GM23338 (cell line): ENCODE results near the gene RIC3. TPM values are rescaled to one million over a fixed set of nuclear protein-coding genes. Genes with fewer than 3 reads are reported as not detected.

Experiments
- ATAC-seq: fragments of 200-7000 bp; cut with Tn5 transposase; 3 replicates; pipeline ENCODE4 v1.9.1; 2020
- DNase-seq: peaks from one replicate; pipeline ENCODE4 v3.0.0-alpha.2; 2015; ENCODE audit warnings: low spot score
- H2AFZ ChIP-seq: fragments of 200-600 bp; sonication (generic); 2 replicates; pipeline ENCODE4 v1.8.0; 2016; ENCODE audit warnings: antibody characterized with exemption, mild to moderate bottlenecking, moderate library complexity
- H3F3A ChIP-seq: fragments of 200-600 bp; sonication (generic); replicated peaks from 2 replicates; pipeline ENCODE4 v1.8.0; 2017; ENCODE audit warnings: antibody characterized with exemption, mixed run types, low read depth
- H3K27ac ChIP-seq: fragments of 200-600 bp; sonication (generic); 2 replicates; pipeline ENCODE4 v1.6.1; 2016; ENCODE audit warnings: low read depth
- H3K27me3 ChIP-seq: fragments of 200-600 bp; sonication (generic); 2 replicates; pipeline ENCODE4 v1.8.0; 2016; ENCODE audit warnings: mild to moderate bottlenecking, mixed run types, moderate library complexity; ENCODE audit not compliant: insufficient read depth
- H3K36me3 ChIP-seq: fragments of 200-600 bp; sonication (generic); 2 replicates; pipeline ENCODE4 v1.8.0; 2016; ENCODE audit warnings: mild to moderate bottlenecking; ENCODE audit not compliant: insufficient read depth
- H3K4me1 ChIP-seq: fragments of 200-600 bp; sonication (generic); 2 replicates; pipeline ENCODE4 v1.8.0; 2016; ENCODE audit warnings: mild to moderate bottlenecking, moderate library complexity; ENCODE audit not compliant: insufficient read depth
- H3K4me2 ChIP-seq: fragments of 200-600 bp; sonication (generic); 2 replicates; pipeline ENCODE4 v1.7.1; 2017; ENCODE audit warnings: mixed run types
- H3K4me3 ChIP-seq: fragments of 200-600 bp; sonication (generic); 2 replicates; pipeline ENCODE4 v1.6.1; 2016; ENCODE audit warnings: mixed run types
- H3K79me2 ChIP-seq: fragments of 200-600 bp; sonication (generic); replicated peaks from 2 replicates; pipeline ENCODE4 v1.8.0; 2017; ENCODE audit warnings: mild to moderate bottlenecking; ENCODE audit not compliant: insufficient read depth
- H3K9me2 ChIP-seq: fragments of 200-600 bp; sonication (generic); 2 replicates; pipeline ENCODE4 v1.8.0; 2017; ENCODE audit not compliant: insufficient read depth
- H4K20me1 ChIP-seq: fragments of 200-600 bp; sonication (generic); replicated peaks from 2 replicates; pipeline ENCODE4 v1.8.0; 2017; ENCODE audit warnings: mild to moderate bottlenecking; ENCODE audit not compliant: insufficient read depth
- H3K27ac Mint-ChIP-seq: 2 replicates; pipeline ENCODE4 v1.8.0; 2020; ENCODE audit warnings: inconsistent platforms, mild to moderate bottlenecking, moderate library complexity, mixed read lengths
- H3K27me3 Mint-ChIP-seq: 3 replicates; pipeline ENCODE4 v1.8.0; 2022; ENCODE audit warnings: low read depth, mild to moderate bottlenecking, moderate library complexity, mixed read lengths, inconsistent platforms; ENCODE audit not compliant: insufficient read depth, poor library complexity
- H3K36me3 Mint-ChIP-seq: 3 replicates; pipeline ENCODE4 v1.8.0; 2021; ENCODE audit warnings: low read depth, mild to moderate bottlenecking, inconsistent platforms, moderate library complexity, mixed read lengths
- H3K4me1 Mint-ChIP-seq: 3 replicates; pipeline ENCODE4 v1.8.0; 2020; ENCODE audit warnings: mild to moderate bottlenecking, inconsistent platforms, mixed read lengths
- H3K4me3 Mint-ChIP-seq: 3 replicates; pipeline ENCODE4 v1.8.0; 2021; ENCODE audit warnings: moderate library complexity, mild to moderate bottlenecking, inconsistent platforms, mixed read lengths
- H3K9me3 Mint-ChIP-seq: 3 replicates; pipeline ENCODE4 v1.8.0; 2020; ENCODE audit warnings: moderate library complexity, mild to moderate bottlenecking, inconsistent platforms, mixed read lengths
- CREB1 ChIP-seq: fragments of 250-450 bp; sonication (Bioruptor Pico); IDR thresholded peaks from 2 replicates; pipeline ENCODE4 v1.5.0; 2020; ENCODE audit warnings: low read depth, mild to moderate bottlenecking, moderate library complexity
- EZH2 ChIP-seq: fragments of 200-600 bp; sonication (generic); IDR thresholded peaks from one replicate; pipeline ENCODE4 v1.8.0; 2017; ENCODE audit warnings: antibody characterized with exemption, mild to moderate bottlenecking, low read depth; ENCODE audit not compliant: unreplicated experiment
- EZH2phosphoT487 ChIP-seq: fragments of 200-600 bp; sonication (generic); IDR thresholded peaks from one replicate; pipeline ENCODE4 v1.8.1; 2018; ENCODE audit warnings: antibody characterized with exemption; ENCODE audit not compliant: unreplicated experiment
- JUNB ChIP-seq: IDR thresholded peaks from one replicate; pipeline ENCODE4 v1.6.1; 2016; ENCODE audit warnings: antibody characterized with exemption; ENCODE audit not compliant: unreplicated experiment
- NANOG ChIP-seq: IDR thresholded peaks from 2 replicates; pipeline ENCODE4 v1.6.1; 2016; ENCODE audit warnings: antibody characterized with exemption, borderline replicate concordance
- POLR2AphosphoS5 ChIP-seq: IDR thresholded peaks from 2 replicates; pipeline ENCODE4 v1.6.1; 2016; ENCODE audit warnings: antibody characterized with exemption, low read depth
- STAT1 ChIP-seq: IDR thresholded peaks from one replicate; pipeline ENCODE4 v1.6.1; 2016; ENCODE audit warnings: antibody characterized with exemption; ENCODE audit not compliant: unreplicated experiment
- ZNF114 ChIP-seq: fragments of 250-450 bp; sonication (Bioruptor Pico); IDR thresholded peaks from 2 replicates; pipeline ENCODE4 v1.5.0; 2020; ENCODE audit warnings: mild to moderate bottlenecking, moderate library complexity
- ZNF331 ChIP-seq: fragments of 250-450 bp; sonication (Bioruptor Pico); IDR thresholded peaks from 2 replicates; pipeline ENCODE4 v1.5.0; 2020; ENCODE audit warnings: low read depth, mild to moderate bottlenecking, moderate library complexity
- ZNF462 ChIP-seq: fragments of 250-450 bp; sonication (Bioruptor Pico); IDR thresholded peaks from 2 replicates; pipeline ENCODE4 v1.5.0; 2020; ENCODE audit warnings: mild to moderate bottlenecking, moderate library complexity
- polyA plus RNA-seq: library from polyadenylated mRNA; unstranded; fragments of >200 nt; fragmentation: Nextera tagmentation; extraction: Ambion mirVana; gene quantifications from 2 replicates; pipeline ENCODE4 v1.2.1, GENCODE V29; 2016
- total RNA-seq: library from RNA; depleted of rRNA; stranded (reverse); fragments of >200 nt; shearing (Covaris generic); gene quantifications from 2 replicates; pipeline ENCODE4 v1.2.3, GENCODE V29; 2014
- TF ChIP-seq, protein P1 (sequence below): IDR thresholded peaks from one replicate; pipeline ENCODE4 v1.6.1; 2018; ENCODE audit warnings: antibody characterized with exemption; ENCODE audit not compliant: unreplicated experiment
- TF ChIP-seq, protein P2 (sequence below): IDR thresholded peaks from 2 replicates; pipeline ENCODE4 v1.6.1; 2016; ENCODE audit warnings: antibody characterized with exemption
- TF ChIP-seq, protein P3 (sequence below), 2 experiments: fragments of 200-600 bp in 1 of 2; sonication (generic) in 1 of 2; conservative IDR thresholded peaks; 2 replicates each; pipeline versions ENCODE4 v1.5.1 to v1.6.1; 2016 to 2017; ENCODE audit warnings: antibody characterized with exemption in 2 of 2, low read depth in 2 of 2, mild to moderate bottlenecking in 2 of 2, moderate library complexity in 1 of 2

Gene RIC3
- total and polyA plus RNA-seq, 2 experiments from 2014 or later = 17.8 to 21.3 TPM

DNA sequence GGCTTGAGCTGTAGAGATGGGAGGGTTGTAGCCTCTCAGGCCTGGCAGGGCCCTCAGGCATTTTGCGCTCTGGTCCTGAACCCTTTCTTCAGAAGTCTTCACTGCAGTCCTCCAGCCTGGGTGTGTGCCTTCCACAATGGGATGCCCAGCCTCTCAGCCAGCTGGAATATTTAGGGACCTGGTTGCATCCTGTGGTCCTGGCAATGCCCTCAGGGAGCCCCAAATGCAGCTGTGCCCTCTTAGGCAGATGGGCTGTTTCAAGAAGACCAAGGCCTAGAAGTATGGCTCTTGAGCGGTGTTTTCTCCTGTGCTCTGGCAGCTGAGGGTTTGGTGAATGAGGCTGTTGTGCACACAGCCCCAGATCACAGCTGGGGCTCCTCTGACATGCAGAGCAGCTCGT, 81.1 kb downstream of the RIC3 start:
- H3K79me2 ChIP-seq = peaks cover 30% of the 10 kb centered on the region
- H3F3A ChIP-seq = no peaks in the 10 kb centered on the region
- H3K4me3 ChIP-seq = no peak overlapping the region
- H3K27ac ChIP-seq = no peak overlapping the region
- peaks cover 40% of the 10 kb centered on the region for H3K4me1 ChIP-seq
- Mint-ChIP-seq H3K4me1 (peaks cover 49% of the 10 kb centered on the region), H3K4me3 (no peak overlapping the region), H3K9me3 (no peaks in the 10 kb centered on the region; the same call in 2 of the 3 replicates), H3K36me3 (peaks cover 8% of the 10 kb centered on the region; the same call in 1 of the 3 replicates), H3K27me3 (peaks cover 11% of the 10 kb centered on the region), H3K27ac (no peak overlapping the region)
- H3K4me2 ChIP-seq = no peak overlapping the region
- TF ChIP-seq EZH2phosphoT487 (no peak), EZH2 (no peak), STAT1 (no peak), NANOG (no peak), POLR2AphosphoS5 (no peak), JUNB (no peak), CREB1 (CRISPR knock-in tag) (no peak), ZNF114 (CRISPR knock-in tag) (no peak), ZNF331 (no peak), ZNF462 (no peak)
- TF ChIP-seq, protein P1, sequence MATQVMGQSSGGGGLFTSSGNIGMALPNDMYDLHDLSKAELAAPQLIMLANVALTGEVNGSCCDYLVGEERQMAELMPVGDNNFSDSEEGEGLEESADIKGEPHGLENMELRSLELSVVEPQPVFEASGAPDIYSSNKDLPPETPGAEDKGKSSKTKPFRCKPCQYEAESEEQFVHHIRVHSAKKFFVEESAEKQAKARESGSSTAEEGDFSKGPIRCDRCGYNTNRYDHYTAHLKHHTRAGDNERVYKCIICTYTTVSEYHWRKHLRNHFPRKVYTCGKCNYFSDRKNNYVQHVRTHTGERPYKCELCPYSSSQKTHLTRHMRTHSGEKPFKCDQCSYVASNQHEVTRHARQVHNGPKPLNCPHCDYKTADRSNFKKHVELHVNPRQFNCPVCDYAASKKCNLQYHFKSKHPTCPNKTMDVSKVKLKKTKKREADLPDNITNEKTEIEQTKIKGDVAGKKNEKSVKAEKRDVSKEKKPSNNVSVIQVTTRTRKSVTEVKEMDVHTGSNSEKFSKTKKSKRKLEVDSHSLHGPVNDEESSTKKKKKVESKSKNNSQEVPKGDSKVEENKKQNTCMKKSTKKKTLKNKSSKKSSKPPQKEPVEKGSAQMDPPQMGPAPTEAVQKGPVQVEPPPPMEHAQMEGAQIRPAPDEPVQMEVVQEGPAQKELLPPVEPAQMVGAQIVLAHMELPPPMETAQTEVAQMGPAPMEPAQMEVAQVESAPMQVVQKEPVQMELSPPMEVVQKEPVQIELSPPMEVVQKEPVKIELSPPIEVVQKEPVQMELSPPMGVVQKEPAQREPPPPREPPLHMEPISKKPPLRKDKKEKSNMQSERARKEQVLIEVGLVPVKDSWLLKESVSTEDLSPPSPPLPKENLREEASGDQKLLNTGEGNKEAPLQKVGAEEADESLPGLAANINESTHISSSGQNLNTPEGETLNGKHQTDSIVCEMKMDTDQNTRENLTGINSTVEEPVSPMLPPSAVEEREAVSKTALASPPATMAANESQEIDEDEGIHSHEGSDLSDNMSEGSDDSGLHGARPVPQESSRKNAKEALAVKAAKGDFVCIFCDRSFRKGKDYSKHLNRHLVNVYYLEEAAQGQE = no peak
- TF ChIP-seq, protein P2, sequence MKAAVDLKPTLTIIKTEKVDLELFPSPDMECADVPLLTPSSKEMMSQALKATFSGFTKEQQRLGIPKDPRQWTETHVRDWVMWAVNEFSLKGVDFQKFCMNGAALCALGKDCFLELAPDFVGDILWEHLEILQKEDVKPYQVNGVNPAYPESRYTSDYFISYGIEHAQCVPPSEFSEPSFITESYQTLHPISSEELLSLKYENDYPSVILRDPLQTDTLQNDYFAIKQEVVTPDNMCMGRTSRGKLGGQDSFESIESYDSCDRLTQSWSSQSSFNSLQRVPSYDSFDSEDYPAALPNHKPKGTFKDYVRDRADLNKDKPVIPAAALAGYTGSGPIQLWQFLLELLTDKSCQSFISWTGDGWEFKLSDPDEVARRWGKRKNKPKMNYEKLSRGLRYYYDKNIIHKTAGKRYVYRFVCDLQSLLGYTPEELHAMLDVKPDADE = no peak
- TF ChIP-seq, protein P3, sequence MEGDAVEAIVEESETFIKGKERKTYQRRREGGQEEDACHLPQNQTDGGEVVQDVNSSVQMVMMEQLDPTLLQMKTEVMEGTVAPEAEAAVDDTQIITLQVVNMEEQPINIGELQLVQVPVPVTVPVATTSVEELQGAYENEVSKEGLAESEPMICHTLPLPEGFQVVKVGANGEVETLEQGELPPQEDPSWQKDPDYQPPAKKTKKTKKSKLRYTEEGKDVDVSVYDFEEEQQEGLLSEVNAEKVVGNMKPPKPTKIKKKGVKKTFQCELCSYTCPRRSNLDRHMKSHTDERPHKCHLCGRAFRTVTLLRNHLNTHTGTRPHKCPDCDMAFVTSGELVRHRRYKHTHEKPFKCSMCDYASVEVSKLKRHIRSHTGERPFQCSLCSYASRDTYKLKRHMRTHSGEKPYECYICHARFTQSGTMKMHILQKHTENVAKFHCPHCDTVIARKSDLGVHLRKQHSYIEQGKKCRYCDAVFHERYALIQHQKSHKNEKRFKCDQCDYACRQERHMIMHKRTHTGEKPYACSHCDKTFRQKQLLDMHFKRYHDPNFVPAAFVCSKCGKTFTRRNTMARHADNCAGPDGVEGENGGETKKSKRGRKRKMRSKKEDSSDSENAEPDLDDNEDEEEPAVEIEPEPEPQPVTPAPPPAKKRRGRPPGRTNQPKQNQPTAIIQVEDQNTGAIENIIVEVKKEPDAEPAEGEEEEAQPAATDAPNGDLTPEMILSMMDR (conservative IDR thresholded peaks at IDR 0.05; ENCODE audit: low read depth in 2 of 2) = no peak
- no peak for DNase-seq
- no peak overlapping the region for H2AFZ ChIP-seq
- ATAC-seq = no peak
- H3K27me3 ChIP-seq = no peaks in the 10 kb centered on the region
- H3K36me3 ChIP-seq = no peaks in the 10 kb centered on the region
- peaks cover 13% of the 10 kb centered on the region; the same call in 1 of the 2 replicates for H4K20me1 ChIP-seq
- no peaks in the 10 kb centered on the region; the same call in 1 of the 2 replicates for H3K9me2 ChIP-seq
